Stimulated activated CD4-positive, alpha-beta T cell treated with anti-CD3 and anti-CD28 coated beads, TNF-alpha, amount 100 ng/mL, for 4 hours (primary cell): ENCODE results near the gene MMEL1.
"Not testable (repeated sequence)": the region's sequence is repeated elsewhere in the genome, so short reads cannot be mapped to it uniquely, and the experiment has no call there.

ENCODE experiments used
- DNase-seq, 3 experiments: peaks; one replicate each; pipeline ENCODE4 v3.0.0-alpha.2; 2020; ENCODE audit warnings: low read depth in 3 of 3

The MMEL1 gene

DNA sequence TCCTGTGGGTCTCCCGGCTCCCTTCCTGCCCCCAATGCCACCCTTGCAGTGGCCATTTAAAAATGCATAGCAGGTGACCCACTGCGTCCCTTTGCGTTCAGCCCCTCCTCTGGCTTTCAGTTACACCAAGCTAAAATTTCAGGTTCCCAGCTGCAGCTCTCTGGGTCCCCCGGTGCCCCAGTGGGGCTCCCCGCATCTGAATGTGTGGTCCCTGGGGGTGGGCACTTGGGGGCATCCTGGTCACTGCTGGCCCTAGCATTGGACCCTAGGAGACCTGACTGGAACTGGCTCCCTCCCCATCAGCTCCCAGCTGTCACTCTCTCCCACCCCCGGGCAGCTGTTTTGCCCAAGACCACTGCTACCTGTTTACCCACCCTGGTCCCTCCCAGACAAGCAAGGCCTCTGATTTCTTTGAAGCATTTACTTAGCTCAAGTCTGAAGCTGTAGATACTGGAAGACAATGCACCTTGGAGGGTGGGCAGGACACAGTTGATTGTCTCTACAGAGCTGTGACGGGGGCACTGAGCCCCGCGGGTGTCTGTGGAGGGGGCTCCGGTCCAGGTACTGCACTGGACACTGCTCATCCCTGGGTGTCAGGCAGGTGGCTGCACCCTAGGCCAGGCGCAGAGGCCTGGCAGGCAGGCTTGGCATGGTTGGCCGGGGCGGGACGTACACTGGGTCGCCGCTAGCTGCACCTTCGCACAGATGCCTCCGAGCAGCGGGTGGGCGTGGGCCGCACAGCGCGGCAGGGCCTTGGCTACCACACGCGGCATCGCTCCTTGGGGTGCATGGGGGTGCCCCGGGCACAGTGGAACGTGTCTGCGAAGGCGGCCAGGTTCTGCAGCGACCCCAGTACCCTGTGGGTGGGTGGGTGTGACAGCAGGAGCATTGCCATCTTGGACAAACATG, 42.3 kb downstream of the MMEL1 start:
- DNase-seq = no peak

DNA sequence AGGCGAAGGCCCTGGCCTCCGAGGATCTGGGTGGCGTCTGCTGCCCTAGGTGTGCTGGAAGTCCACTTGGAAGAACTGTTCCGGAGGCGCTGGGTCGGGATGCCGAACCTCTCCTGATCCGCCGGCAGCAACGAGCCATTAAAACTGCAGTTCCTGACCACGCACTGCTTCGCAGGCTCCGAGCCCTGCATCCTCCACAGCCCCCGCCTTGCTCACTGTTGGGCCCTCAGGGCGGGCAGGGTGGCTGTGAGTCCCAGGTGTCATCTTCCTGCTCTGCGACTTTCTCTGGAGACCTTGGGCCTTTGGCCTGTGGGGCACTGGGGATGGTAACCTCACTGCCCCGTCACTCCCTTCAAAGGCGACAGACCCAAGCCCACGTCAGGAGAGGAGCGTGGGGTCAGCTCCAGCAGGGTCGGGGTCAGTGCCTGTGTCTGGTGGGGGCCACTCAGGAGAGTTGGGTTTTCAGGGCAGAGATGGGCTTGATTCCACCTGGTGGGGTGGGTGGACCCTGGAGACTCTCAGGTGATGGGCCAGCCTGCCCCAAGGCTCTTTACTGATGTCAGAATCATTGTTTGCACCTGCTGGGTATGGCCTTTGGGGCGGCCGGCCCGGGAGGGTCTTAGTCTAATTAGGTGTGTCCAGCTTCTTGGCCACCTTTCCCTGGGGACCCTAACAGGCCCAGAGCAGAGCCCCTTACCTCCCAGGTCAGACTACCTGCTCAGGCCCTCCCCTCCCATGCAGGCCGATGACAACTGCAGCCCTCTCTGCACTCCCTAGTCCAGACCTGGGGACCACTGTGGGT, 43.2 kb downstream of the MMEL1 start:
- DNase-seq = no peak

DNA sequence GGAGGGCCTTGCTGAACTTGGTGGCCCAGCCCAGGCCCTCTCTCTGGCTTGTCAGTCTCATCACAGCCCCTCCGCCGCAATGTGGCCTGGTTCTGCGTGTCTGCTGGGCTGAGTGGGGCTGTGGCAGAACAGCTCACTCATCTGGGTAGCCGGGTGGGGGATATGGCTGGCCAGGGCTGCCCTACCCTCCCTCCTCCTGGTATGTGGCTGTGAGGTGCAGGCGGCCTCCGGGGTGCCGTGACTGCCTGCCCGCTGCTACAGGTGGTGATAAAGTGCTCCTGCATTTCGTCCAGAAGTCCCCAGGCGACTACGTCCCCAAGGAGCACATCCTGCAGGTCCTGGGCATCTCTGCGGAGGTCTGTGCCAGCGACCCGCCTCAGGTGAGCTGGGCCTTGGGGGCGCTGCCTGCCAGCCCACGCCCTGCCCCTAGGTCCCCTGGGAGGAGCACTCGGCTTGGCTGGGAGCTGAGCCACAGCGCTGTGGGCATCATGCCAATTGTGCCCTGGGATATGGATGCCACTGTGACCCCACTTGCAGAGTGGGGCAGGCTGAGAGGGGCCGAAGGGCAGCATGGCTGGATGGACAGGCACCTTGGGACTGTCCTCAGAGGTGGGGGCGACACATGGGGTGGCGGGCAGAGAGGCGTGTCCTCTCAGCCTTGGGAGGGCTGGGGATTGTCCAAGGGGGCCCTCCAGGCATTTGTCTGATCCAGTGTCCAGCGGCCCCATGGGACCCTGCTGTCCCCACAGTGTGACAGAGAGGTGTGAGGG, 44.0 kb downstream of the MMEL1 start:
- DNase-seq = no peak

DNA sequence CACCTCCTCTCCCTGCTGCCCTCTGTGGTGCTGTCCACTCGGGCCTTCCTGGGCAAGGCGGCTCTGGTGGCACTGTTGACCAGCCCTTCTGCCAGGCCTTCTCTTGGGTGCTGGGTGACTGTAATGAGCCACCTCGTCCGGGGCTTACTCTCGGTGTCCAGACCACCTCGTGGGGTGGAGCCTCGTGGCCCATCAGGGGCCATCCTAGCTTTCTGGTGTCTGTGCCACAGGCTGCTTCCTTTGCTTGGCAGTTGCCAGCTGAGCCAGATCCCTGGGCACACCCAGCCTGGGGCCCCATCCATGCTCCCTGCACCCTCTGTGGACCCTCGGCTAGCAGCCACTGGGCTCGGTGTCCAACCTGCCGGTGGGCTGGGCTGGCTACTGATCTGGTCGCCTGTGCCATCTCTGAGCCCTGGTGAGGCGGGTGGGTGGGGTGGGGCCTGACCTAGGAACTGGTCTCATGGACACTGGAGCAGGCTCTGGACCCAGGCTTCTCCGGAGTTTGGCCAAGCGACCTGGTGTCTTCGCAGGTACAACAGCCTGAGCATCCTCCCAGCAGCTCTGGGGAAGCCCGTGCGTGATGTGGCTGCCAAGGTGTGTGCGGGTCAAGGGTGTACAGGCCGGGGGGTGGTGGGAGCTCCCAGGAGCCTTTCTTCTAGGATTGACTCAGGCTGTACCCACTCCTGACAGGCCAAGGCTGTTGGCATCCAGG, 44.8 kb downstream of the MMEL1 start:
- DNase-seq = no peak

DNA sequence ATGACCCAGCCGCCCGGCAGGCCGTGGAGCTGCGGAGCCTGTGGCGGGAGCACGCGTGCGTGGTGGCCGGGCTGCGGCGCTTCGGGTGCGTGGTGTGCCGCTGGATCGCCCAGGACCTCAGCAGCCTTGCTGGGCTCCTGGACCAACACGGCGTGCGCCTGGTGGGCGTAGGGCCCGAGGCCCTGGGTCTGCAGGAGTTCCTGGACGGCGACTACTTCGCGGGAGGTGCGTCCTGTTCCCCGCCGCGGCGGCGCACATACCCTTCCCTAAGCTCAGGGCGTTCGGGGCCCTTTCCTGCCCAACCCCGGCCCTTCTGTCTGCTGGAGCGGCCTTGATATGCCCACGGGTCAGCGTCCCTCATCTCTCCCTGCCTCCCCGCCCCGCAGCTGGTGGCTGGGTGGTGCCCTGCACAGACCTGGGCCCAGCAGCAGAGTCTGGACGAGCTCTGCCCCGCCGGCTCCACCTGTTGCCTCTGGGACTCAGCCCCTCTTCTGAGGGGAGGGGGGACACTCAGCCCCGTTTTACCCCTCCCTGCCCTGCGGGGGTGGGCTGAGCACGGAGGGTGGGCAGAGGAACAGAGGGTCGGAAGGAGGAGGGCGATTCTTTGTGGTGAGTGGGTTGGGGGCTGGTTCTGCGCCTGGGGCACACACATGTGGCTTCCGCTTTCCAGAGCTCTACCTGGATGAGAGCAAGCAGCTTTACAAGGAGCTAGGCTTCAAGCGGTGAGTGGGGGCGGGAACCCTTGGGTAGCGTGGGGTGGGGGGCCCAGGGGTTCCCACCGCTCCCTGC, 45.6 kb downstream of the MMEL1 start:
- DNase-seq = no peak

DNA sequence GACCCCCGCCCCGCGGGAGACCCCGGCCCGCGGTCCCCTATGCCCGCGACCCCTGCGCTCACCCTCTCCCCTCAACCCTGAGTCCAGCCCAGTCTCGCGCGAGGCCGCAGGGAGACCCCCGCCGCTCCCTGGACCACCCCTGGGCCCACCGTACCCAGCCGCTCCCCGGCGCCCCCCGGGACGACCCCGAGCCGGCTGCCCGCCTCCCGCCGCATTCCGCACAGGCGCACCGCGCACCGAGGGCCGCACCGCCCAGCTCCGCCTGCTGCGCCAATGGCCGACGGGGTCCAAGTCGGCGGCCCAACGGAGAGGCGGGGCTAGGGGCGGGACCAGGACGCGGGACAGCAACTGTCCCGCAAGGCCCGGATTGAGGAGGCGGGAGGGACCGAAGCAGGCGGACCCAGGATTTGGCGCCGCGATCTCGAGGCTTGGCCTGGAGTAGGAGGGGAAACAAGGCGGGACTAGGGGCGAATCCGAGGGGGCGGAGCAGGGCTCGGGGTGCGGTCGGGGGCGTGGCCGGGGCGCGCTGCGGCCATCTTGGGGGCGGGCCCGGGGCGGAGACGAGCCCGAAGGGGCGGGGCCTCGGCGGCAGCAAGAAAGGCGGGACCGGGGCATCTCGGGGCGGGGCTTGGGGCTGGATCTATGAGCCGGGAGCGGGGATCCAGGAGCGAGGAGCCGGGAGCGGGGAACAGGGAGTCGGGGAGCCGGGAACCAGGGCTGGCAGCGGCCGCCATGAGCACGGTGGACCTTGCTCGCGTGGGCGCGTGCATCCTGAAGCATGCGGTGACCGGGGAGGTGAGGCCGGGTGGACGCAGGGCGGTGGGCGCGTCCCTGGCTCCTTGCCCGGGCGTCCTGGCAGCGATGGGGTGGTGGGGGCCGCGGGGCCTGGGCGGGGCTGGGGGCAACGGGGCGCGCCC, 46.4 kb downstream of the MMEL1 start, which contains the start of gene PRXL2B:
PRXL2B (plus strand) TSS at position 624 of the 917 bp plus-strand sequence; CDS start at position 733, 109 bp downstream.
- peak; percentile 94 to 98 (median 95) for DNase-seq

DNA sequence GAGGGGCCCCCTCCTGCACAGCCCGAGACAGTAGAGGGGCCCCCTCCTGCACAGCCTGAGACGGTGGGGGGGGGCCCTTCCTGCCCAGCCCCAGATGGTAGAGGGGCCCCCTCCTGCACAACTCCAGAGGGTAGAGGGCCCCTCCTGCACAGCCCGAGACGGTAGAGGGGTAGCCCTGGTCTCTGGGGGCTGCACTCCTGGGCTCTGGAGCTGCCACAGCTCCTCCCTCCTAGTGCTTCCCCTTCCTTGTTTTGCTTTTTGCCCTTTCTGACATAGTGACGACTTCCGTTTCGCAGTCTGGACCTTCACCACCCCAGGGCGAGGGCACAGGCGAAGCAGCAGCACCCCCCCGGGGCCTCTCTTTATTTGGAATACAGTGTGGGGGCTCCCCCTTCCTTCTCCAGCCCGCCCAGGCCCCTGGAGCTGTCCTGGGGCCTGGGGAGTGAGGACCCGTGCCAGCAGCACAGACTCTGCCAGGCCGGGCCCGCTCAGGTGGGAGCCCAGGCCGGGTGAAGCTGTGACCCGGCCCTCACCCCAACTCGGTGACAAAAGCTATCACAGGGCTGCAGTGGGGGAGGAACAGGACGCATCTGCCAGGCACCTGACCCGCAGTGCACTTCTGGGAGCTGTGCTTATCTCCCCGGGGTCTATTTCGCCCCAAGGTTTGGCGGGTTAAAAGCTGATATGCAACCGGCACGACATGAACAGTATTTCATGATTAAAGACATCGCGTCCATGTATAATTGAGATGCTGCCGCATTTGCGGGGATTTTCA, 47.3 kb downstream of the MMEL1 start:
- DNase-seq = peak in 2 of 3 experiments; percentile 30 to 43

DNA sequence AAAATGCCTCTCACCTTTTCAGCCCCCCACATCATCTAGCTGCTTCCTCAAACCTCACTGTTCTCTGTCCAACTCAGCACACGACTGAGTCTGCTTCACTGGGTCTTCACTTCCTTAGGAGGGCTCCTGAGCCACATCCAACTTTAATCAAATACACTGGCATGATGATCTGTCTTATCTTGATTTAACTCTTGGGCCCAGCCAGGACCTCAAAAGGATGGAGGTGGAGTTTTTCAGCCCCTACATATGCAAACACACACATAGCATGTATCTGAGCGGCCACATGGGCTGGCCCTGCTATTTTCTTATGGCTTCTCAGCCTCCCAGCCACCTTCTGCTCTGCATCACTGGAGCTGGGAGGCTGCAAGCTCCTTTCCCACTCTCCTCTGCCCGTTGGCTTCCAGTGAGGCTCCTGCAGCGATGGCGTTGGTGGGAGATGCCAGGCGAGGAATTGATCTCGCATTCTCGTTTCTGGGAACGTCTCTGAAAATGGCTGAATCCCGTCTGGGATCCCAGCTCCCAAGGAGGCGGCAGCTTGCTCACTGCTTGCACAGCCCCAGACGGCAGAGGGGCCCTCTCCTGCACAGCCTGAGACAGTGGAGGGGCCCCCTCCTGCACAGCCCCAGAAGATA, 48.0 kb downstream of the MMEL1 start:
- no peak for DNase-seq

DNA sequence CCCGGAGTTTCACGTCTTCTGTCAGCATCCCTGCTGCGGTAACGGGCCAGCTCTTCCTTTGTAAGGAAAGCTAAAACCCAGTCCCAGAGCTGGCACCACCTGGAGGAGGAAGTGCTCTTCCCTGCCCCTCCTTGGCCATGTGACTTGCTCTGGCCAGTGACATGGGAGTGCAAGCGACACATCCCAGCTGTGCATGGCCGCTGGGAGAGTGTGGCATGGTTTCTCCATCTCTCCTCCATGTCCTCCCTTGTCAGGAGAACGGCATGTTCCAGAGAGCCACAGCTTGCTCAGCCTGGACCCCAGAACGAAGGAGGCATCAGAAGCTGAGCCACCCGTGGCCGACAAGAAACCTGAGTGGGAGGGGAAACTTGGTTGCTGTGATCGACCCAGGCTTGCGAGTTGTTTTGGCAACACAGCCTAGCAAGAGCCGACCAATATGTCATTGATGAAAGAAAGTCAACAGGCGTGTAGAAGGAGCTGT, 48.9 kb downstream of the MMEL1 start:
- DNase-seq = no peak

DNA sequence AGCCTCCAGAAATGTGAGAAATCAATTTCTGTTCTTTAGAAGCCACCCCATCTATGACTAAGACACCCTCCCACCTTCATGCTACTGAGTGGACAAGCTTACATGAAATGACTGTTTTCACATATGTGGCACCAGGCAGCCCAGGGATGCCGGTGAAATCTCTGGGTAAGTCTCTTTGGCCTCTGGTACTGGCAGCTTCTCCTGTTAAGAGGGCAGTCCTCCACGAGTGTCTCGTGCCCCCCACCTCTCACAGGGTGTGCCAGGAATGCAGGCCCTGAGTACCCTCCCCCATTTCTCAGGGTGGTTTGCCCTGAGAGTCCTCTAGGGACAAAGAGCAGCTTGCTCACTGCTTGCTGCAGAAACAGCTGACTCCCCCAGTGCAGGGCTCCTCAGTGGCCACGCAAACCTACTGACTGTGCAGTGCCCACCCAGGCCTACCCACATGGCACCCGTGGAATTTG, 49.5 kb downstream of the MMEL1 start:
- no peak for DNase-seq

DNA sequence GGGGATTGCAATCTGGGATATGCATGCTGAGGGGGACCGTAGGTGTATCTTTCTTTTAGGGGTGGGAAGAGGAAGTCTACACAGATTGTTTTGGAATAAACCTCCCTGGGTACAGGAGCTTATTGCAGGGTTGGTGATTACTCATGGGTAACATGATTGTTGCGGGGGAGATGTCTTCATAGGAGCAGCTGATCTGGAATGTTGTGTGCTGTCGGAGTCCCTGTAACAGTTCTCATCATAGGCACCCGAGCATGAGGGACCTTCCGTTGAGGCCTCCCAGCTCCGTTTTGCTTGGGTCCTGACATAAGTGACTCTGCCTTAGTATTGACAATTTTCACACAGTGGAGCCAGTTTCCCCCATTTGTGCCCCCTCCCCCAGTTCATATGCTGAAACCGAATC, 50.4 kb downstream of the MMEL1 start:
- DNase-seq = no peak

DNA sequence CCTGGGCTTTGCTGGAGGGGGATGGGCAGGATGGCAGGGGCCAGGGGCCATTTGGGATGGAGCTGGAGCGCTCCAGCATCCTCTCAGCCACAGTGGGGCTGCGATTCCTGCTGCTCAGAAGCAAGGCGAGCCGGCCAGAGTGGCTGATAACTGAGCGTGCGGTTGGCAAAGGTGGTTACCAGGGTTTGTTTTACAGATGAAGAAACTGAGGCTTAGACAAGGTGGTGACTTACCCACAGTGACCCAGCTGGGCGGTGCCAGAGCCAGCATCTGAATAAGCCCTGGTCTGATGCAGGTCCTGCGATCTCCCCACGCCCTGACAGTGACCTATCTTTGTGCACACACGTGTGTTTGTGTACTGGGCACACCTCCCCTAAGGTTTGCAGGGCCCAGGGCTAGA, 52.1 kb downstream of the MMEL1 start:
- no peak for DNase-seq

DNA sequence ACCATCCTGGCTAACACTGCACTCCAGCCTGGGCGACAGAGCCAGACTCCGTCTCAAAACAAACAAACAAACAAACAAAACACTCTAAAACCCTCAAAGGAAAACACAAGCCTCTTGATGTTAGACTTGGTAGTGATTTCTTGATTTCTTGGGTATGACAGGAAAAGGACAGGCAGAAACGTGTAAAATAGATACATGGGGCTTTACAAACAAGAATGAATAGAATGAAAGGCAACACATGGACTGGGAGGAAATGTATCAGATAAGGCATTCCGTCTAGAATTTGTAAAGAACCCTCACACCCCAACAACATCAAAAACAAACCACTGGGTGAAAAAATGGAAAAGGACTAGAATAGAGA, 54.1 kb downstream of the MMEL1 start:
- no peak for DNase-seq

DNA sequence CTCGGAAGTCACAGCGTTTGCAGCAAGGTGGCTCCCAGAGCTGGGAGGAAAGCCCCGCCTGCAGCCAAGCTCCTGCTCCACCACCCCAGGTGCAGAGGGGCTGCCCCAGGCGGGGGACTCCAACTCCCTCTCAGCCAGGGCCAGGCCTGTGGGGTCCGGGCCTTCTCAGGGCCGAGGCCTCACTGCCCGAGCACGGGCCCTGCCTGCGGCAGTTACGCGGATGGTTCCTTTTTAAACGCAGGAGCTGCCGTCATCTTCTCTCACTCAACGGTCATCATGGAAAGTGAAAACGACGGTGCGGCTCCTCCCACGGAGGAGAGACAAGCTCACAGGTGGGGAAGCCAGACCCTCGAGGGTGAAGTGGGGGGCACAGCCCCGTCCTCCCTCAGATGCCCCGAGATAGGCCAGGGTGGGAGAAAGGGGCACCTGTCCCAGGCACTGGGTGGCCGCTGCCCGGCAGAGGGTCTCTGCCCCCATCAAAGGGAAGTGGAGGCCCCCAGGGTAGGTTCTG, 55.2 kb downstream of the MMEL1 start:
- not testable (repeated sequence) for DNase-seq

DNA sequence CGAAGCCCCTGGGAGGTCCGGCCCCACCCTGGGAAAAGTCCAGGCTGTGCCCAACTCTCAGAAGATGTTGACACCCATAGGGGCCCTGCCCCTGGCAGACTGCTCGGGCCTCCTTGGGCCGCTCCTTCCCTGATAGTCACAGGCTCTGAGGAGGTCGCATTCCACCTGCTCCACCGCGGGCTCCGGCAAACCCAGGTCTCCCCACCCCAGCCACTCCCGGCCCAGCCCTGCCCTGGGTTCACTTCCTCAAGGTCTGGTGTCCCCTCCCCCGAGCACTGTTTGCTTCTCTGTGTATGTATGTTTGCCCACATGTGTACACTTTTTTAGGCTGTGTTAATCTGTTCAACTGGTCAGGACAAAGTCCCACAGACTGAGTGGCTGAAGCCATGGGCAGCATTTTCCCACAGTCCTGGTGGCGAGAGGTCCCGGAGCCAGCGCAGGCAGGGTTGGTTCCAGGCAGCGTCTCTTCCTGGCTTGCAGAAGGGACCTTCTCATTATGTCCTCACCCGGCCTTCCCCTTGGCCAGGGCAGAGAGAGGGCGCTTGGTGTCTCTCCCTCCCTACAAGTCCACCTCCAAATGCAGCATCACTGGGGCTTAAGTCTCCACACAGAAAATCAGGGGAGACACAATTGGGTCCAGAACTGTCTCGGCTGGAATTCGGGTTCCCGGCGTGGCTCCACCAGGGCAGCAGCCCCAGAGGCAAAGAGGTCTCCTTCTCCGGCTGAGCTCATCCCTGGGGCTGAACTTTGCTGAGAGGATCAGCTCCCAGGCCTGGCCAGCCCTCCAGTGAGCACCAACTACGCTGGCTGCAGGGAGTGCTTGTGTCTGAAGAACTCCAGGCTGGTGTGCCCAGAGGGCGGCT, 56.8 kb downstream of the MMEL1 start:
- no peak for DNase-seq

DNA sequence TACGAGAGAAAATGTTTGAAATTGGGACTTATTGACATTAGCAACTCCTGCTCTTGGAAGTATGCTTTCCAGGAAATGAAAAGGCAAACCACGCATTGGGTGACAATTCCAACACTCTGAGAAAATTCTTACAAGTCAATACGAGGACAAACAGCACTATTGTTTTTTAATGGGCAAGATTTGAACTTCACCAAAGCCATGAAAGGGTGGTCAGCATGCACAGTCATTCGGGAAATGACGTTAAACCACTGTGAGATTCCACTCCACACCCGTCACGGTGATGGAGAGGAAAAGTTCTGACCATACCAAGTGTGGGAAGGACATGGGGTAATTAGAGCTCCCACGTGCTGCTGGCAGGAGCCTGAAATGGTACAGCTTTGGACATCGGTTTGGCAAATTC, 58.5 kb downstream of the MMEL1 start:
- no peak for DNase-seq
